BJ (cell line): ENCODE measurements around the gene TSR3. TPM values are rescaled to one million over a fixed set of nuclear protein-coding genes. Genes with fewer than 3 reads are reported as not detected.

Experiments used
- CTCF ChIA-PET: fragments of 350-600 bp; formaldehyde crosslinking; extraction: SDS; loops from one replicate; lab custom pipeline; 2021; ENCODE audit warnings: antibody characterized with exemption, inconsistent platforms; lab: Yijun Ruan, JAX
- POLR2A ChIA-PET: fragments of 300-600 bp; sonication (Branson Sonifier 250); formaldehyde crosslinking; extraction: SDS; loops from one replicate; lab custom pipeline; 2021; ENCODE audit warnings: antibody characterized with exemption; lab: Charles Lee
- DNase-seq: peaks from one replicate; pipeline ENCODE4 v3.0.0-alpha.2; 2011; ENCODE audit warnings: low read depth
- H3K27me3 ChIP-seq: 2 replicates; pipeline ENCODE4 v1.6.0; 2011; ENCODE audit warnings: low read length; ENCODE audit not compliant: control insufficient read depth, insufficient read depth
- H3K36me3 ChIP-seq: 2 replicates; pipeline ENCODE4 v1.5.1; 2011; ENCODE audit warnings: low read length; ENCODE audit not compliant: control insufficient read depth, insufficient read depth
- H3K4me3 ChIP-seq: 2 replicates; pipeline ENCODE4 v1.5.1; 2011; ENCODE audit warnings: low read depth, mild to moderate bottlenecking, control low read depth, low read length
- polyA plus RNA-seq: library from polyadenylated mRNA; depleted of rRNA; stranded (reverse); fragments of >200 nt; gene quantifications from 2 replicates; pipeline ENCODE4 v1.2.3, GENCODE V29; 2011
- TF ChIP-seq, protein P1 (sequence below): IDR thresholded peaks from 2 replicates; pipeline ENCODE4 v1.5.1; 2011; ENCODE audit warnings: low read depth, mild to moderate bottlenecking, control low read depth, inconsistent platforms, low read length, moderate library complexity; ENCODE audit not compliant: insufficient read depth

Gene TSR3
- polyA plus RNA-seq, 1 experiment = 52.3 TPM

GRCh38 chr16:1354815-1355540 lies 3.3 kb upstream of the TSR3 start:
- CTCF ChIA-PET = no interaction called here
- H3K36me3 ChIP-seq = peaks cover 4% of the 10 kb centered on the region
- POLR2A ChIA-PET = no interaction called here
- TF ChIP-seq, protein P1, sequence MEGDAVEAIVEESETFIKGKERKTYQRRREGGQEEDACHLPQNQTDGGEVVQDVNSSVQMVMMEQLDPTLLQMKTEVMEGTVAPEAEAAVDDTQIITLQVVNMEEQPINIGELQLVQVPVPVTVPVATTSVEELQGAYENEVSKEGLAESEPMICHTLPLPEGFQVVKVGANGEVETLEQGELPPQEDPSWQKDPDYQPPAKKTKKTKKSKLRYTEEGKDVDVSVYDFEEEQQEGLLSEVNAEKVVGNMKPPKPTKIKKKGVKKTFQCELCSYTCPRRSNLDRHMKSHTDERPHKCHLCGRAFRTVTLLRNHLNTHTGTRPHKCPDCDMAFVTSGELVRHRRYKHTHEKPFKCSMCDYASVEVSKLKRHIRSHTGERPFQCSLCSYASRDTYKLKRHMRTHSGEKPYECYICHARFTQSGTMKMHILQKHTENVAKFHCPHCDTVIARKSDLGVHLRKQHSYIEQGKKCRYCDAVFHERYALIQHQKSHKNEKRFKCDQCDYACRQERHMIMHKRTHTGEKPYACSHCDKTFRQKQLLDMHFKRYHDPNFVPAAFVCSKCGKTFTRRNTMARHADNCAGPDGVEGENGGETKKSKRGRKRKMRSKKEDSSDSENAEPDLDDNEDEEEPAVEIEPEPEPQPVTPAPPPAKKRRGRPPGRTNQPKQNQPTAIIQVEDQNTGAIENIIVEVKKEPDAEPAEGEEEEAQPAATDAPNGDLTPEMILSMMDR = no peak
- H3K4me3 ChIP-seq = no peak overlapping the region
- H3K27me3 ChIP-seq = no peaks in the 10 kb centered on the region
- no peak for DNase-seq

- Histone ChIP-seq H3K36me3 (peaks cover 16% of the 10 kb centered on the region), H3K27me3 (no peaks in the 10 kb centered on the region), H3K4me3 (peak overlapping the region; percentile 71)
- TF ChIP-seq, protein P1 = no peak
- POLR2A ChIA-PET = no interaction called here
- DNase-seq = no peak
- CTCF ChIA-PET = interaction anchor here (1.5 kb wide), 1 partner anchor 13 kb away, joined by 10 read pairs; no protein-coding TSS in a partner anchor
Measured at GRCh38 chr16:1351215-1351581, 480 bp downstream of the TSR3 start.

GRCh38 chr16:1350691-1351090 lies 987 bp downstream of the TSR3 start:
- CTCF ChIA-PET = interaction anchor here (1.2 to 1.5 kb wide), 2 partner anchors 13 kb away, joined by 3 to 10 read pairs; no protein-coding TSS in a partner anchor
- Histone ChIP-seq H3K36me3 (peaks cover 16% of the 10 kb centered on the region), H3K27me3 (no peaks in the 10 kb centered on the region), H3K4me3 (peak overlapping the region; percentile 71)
- no peak for DNase-seq
- POLR2A ChIA-PET = no interaction called here
- TF ChIP-seq, protein P1 = no peak

DNA sequence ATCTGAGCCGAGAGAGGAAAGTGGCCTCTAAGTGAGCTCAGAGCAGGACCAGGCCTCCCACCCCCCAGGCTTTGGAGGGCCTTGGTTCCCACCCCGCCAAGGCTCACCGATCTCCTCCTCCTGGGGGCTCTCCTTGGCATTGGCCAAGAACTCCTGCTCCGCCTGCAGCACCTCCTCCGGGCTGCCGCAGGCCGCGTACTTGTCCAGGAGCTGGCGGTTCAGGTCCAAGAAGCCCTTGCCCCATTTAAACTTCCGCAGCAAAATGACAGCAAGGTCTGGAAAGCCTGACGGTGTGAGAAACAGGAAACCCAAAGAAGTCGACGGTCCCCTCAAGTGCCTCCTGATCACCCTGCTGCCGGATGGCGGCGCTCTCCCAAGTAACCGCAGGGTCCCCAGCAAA lies 1.7 kb downstream of the TSR3 start:
- Histone ChIP-seq H3K27me3 (no peaks in the 10 kb centered on the region), H3K36me3 (peaks cover 16% of the 10 kb centered on the region), H3K4me3 (no peak overlapping the region)
- TF ChIP-seq, protein P1 = no peak
- ChIA-PET POLR2A (no interaction called here), CTCF (interaction anchor here (1.2 to 1.5 kb wide), 2 partner anchors 12 to 14 kb away, joined by 3 to 10 read pairs; no protein-coding TSS in a partner anchor)
- DNase-seq = no peak

GRCh38 chr16:1349351-1349750 lies 2.3 kb downstream of the TSR3 start:
- Histone ChIP-seq H3K4me3 (no peak overlapping the region), H3K36me3 (peaks cover 16% of the 10 kb centered on the region), H3K27me3 (no peaks in the 10 kb centered on the region)
- ChIA-PET POLR2A (no interaction called here), CTCF (interaction anchor here (1.2 kb wide), 1 partner anchor 12 kb away, joined by 3 read pairs; no protein-coding TSS in a partner anchor)
- TF ChIP-seq, protein P1 = no peak
- DNase-seq = no peak
